Aorta (tissue), 5 donors: ENCODE results near the gene CYFIP1. TPM values are rescaled to one million over a fixed set of nuclear protein-coding genes. Genes with fewer than 3 reads are reported as not detected.

ENCODE experiments used
- ATAC-seq: fragments of 200-7000 bp; cut with Tn5 transposase; one replicate; pipeline ENCODE4 v1.9.1; 2022; ENCODE audit warnings: moderate library complexity; ENCODE audit not compliant: low FRiP score
- DNase-seq, 2 donors: peaks; one replicate each; pipeline ENCODE4 v3.0.0-alpha.2; 2020
- H3K27ac ChIP-seq, 2 donors: one replicate each; pipeline ENCODE4 v1.5.1; 2013; ENCODE audit warnings: low read length in 2 of 2, mild to moderate bottlenecking in 2 of 2, moderate library complexity in 2 of 2, control low read depth in 1 of 2, inconsistent platforms in 1 of 2, low read depth in 1 of 2
- H3K27me3 ChIP-seq, 2 donors: one replicate each; pipeline ENCODE4 v1.6.1; 2013; ENCODE audit warnings: control low read depth in 1 of 2, low read length in 1 of 2, mild to moderate bottlenecking in 1 of 2, moderate library complexity in 1 of 2; ENCODE audit not compliant: insufficient read depth in 2 of 2, control insufficient read depth in 1 of 2
- H3K36me3 ChIP-seq, 2 donors: one replicate each; pipeline ENCODE4 v1.6.1; 2013; ENCODE audit warnings: control low read depth in 1 of 2, low read length in 1 of 2, mild to moderate bottlenecking in 1 of 2; ENCODE audit not compliant: insufficient read depth in 2 of 2, control insufficient read depth in 1 of 2
- H3K4me1 ChIP-seq, 2 donors: one replicate each; pipeline ENCODE4 v1.6.1; 2013; ENCODE audit warnings: low read length in 2 of 2, control low read depth in 1 of 2, mild to moderate bottlenecking in 1 of 2, moderate library complexity in 1 of 2; ENCODE audit not compliant: insufficient read depth in 2 of 2, control insufficient read depth in 1 of 2
- H3K4me3 ChIP-seq, 2 donors: one replicate each; pipeline ENCODE4 v1.5.1; 2013; ENCODE audit warnings: low read length in 2 of 2, control low read depth in 1 of 2, mild to moderate bottlenecking in 1 of 2
- H3K9me3 ChIP-seq: one replicate; pipeline ENCODE4 v1.6.1; 2013; ENCODE audit warnings: mild to moderate bottlenecking, low read length; ENCODE audit not compliant: control insufficient read depth
- WGBS, 2 donors: extraction: QIAGEN DNeasy Blood & Tissue Kit; methylation state at CpG; one replicate each; pipeline ENCODE4 v1.1.7; 2013; 5-methylcytosine and 5-hydroxymethylcytosine counted together
- intact Hi-C, 2 donors: fragments of 100-400 bp; cut with DNase I; formaldehyde crosslinking; loops; one replicate each; pipeline versions ENCODE4 v1.14.2 to v1.15.0; 2022
- polyA plus RNA-seq, 2 donors: library from polyadenylated mRNA; stranded (reverse); fragments of 200-250 nt; gene quantifications; one replicate each; pipeline ENCODE4 v1.2.3, GENCODE V29; 2013
- total RNA-seq, 2 donors: library from RNA; stranded (reverse); fragmentation: NEBNext Ultra II Directional; extraction: Animal tissue kit (Norgen Biotek cat#: 25700); gene quantifications; one replicate each; pipeline ENCODE4 v1.2.1, GENCODE V29; 2021
- donor health status: healthy with polysubstance abuse.
- donor health status: Bipolar disorder and iron deficiency.
- donor health status: DM: no; HTN: no; CAD: no.
- donor health status: DM: no; HTN: no; CAD: no.
- donor health status: DM: yes; HTN: yes; CAD: no.

CYFIP1 gene
- total and polyA plus RNA-seq, 4 donors = 46.5 to 172 (median 104) TPM

DNA sequence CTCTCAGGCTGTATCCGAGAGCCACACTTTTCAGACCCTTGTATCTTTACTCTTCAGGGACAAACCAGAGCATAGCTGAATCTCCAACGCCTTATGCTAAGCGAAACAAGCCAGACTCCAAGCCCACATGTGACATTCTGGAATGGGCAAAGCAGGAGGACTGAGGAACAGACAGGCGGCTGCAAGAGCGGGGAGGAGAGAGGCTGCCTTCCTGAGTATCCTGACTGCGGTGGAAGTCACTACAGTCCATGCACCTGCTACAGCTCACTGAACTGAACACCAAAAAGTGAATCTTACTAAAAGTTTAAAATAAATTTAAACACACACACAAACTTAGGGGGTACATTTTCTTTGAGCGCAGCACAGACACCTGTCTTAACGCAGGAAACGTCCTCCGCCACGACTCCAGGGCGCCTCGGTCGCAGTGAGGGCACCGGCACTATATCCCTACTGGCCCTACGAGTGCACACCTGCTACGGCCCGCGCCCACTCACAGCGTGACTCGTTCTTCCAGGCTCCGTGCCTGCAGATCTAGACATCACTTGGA is 1.4 kb downstream of the CYFIP1 start:
- no peak for DNase-seq
- Histone ChIP-seq H3K27me3 (no peaks in the 10 kb centered on the region), H3K9me3 (no peaks in the 10 kb centered on the region), H3K36me3 (no peaks in the 10 kb centered on the region), H3K4me1 (peaks cover 0 to 2% of the 10 kb centered on the region in 2 donors), H3K4me3 (peak overlapping the region; percentile 94 to 97), H3K27ac (no peak overlapping the region)
- peak; percentile 1 for ATAC-seq
- intact Hi-C loops = loop anchor here in 1 of 2 donors (2.0 to 10.0 kb wide), 3 partner anchors 36 to 140 kb away; partner anchors contain the start of gene NIPA2
- 4% methylated on average over 22 of the region's 22 CpGs for WGBS, 2 donors

DNA sequence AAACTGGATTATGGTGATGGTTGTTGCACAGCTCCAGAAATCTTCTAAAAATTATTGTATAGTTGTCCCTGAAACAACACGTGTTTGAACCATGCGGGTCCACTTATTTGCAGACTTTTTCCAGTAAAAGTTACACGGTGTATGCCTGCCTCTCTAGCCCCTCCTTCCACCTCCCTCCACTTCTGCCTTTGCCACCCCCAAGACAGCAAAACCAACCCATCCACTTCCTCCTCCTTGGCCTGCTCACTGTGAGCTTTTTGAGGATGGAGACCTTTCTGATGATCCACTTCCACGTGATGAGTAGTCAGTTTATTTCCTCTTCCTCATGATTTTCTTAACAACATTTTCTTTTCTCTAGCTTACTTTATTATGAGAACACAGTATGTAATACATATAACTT is 5.4 kb downstream of the CYFIP1 start:
- 61 to 62% methylated on average over 4 of the region's 4 CpGs for WGBS, 2 donors
- H3K9me3 ChIP-seq = no peaks in the 10 kb centered on the region
- intact Hi-C loops = loop anchor here in 1 of 2 donors (5.0 to 10.0 kb wide), 2 partner anchors 32 to 100 kb away; no protein-coding TSS in a partner anchor
- H3K4me3 ChIP-seq = no peak overlapping the region
- ATAC-seq (no peak), DNase-seq (peak in 1 of 2 donors; percentile 3)
- peaks cover 0 to 2% of the 10 kb centered on the region in 2 donors for H3K4me1 ChIP-seq
- H3K27me3 ChIP-seq = no peaks in the 10 kb centered on the region
- H3K27ac ChIP-seq = no peak overlapping the region
- no peaks in the 10 kb centered on the region for H3K36me3 ChIP-seq

DNA sequence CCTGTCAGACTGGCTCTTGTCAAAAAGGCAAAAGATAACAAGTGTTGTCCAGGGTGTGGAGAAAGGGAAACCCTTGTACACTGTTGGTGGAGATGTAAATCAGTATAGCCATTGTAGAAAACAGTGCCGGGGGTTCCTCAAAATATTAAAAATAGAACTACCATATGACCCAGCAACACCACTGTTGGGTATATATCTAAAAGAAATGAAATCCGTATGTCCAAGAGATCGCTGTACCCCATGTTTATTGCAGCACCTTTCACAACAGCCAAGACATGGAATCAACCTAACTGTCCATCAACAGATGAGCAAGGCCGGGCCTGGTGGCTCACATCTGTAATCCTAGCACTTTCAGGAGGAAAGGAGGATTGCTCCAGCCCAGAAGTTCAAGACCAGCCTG is 6.2 kb downstream of the CYFIP1 start:
- ATAC-seq (no peak), DNase-seq (peak in 1 of 2 donors; percentile 11)
- no peaks in the 10 kb centered on the region for H3K36me3 ChIP-seq
- H3K27ac ChIP-seq = no peak overlapping the region
- H3K27me3 ChIP-seq = no peaks in the 10 kb centered on the region
- 70 to 75% methylated on average over 4 of the region's 4 CpGs for whole genome bisulfite sequencing, 2 donors
- peaks cover 1 to 2% of the 10 kb centered on the region in 2 donors for H3K4me1 ChIP-seq
- no peaks in the 10 kb centered on the region for H3K9me3 ChIP-seq
- no peak overlapping the region for H3K4me3 ChIP-seq
- intact Hi-C loops = loop anchor here in 1 of 2 donors (10.0 kb wide), 1 partner anchor 99 kb away; no protein-coding TSS in a partner anchor

DNA sequence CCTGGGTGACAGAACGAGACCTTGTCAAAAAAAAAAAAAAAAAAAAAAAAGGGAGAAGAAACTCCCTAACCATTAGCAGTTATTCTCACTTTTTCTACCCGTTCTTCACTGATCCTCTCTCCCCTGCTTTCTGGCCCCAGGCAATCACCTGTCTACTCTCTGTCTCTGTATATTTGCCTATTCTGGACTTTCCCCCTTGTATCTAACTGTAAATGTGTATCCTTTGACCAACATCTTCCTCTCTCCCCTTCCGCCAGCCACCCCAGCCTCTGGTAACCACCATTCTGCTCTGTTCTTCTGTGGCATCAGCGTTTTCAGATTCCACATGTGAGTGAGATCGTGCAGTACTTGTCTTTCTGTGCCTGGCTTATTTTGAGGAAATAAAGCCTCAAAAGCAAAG is 6.9 kb downstream of the CYFIP1 start:
- Histone ChIP-seq H3K4me1 (peaks cover 0 to 3% of the 10 kb centered on the region in 2 donors), H3K4me3 (no peak overlapping the region), H3K27ac (no peak overlapping the region), H3K36me3 (no peaks in the 10 kb centered on the region), H3K27me3 (no peaks in the 10 kb centered on the region), H3K9me3 (no peaks in the 10 kb centered on the region)
- DNase-seq (peak in 1 of 2 donors; percentile 54), ATAC-seq (no peak)
- intact Hi-C loops = loop anchor here in 1 of 2 donors (10.0 kb wide), 1 partner anchor 98 kb away; no protein-coding TSS in a partner anchor
- 42 to 54% methylated on average over 5 of the region's 5 CpGs for WGBS, 2 donors

DNA sequence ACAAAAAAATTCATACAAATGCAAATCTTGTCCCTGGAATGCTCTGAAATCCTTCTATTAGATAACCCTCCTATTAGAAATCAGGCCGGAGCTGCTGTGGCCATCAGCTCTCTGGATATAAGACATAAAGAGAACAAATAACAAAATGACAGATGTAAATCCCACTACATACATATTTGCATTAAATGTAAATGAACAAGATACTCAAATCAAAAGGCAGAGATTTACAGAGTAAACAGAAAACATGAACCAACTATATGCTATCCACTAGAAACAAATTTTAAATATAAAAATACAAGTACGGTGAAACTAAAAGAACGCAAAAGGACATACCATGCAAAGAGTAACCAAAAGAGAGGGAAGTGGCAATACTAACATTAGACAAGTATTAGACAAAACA is 10.7 kb downstream of the CYFIP1 start:
- no peak overlapping the region for H3K4me3 ChIP-seq
- H3K9me3 ChIP-seq = no peaks in the 10 kb centered on the region
- intact Hi-C loops = no loop called here
- peak in 1 of 2 donors; percentile 20 for DNase-seq
- H3K27me3 ChIP-seq = no peaks in the 10 kb centered on the region
- WGBS, 2 donors = 97 to 98% methylated on average over 3 of the region's 3 CpGs
- H3K27ac ChIP-seq = no peak overlapping the region
- H3K4me1 ChIP-seq = peaks cover under 1 to 3% of the 10 kb centered on the region in 2 donors
- H3K36me3 ChIP-seq = no peaks in the 10 kb centered on the region
- ATAC-seq = no peak

DNA sequence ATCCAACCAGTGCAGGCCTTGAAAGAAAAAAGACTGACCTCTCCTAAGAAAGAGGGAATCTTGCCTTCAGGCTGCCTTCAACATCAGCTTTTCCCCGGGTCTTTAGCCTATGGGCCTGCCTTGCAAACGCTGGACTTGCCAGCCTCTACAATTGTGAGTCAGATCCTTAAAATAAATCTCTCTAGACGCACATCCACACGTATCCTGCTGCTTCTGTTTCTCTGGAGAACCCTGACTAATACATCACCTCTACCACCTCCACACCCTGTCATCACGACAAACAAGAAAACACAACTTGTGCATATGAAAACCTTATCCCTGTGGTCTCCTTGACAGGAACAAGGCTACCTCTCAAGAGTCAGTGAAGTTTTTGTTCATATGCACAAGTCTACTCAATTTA is 11.8 kb downstream of the CYFIP1 start:
- no peak overlapping the region for H3K4me3 ChIP-seq
- WGBS, 2 donors = 2 to 4% methylated on average over 5 of the region's 5 CpGs
- ATAC-seq = peak; percentile 49
- H3K27me3 ChIP-seq = no peaks in the 10 kb centered on the region
- H3K27ac ChIP-seq = peak overlapping the region; percentile 36 to 85
- H3K4me1 ChIP-seq = peaks cover 4 to 5% of the 10 kb centered on the region in 2 donors
- DNase-seq = peak in 1 of 2 donors; percentile 67
- no peaks in the 10 kb centered on the region for H3K9me3 ChIP-seq
- intact Hi-C loops = no loop called here
- H3K36me3 ChIP-seq = no peaks in the 10 kb centered on the region

DNA sequence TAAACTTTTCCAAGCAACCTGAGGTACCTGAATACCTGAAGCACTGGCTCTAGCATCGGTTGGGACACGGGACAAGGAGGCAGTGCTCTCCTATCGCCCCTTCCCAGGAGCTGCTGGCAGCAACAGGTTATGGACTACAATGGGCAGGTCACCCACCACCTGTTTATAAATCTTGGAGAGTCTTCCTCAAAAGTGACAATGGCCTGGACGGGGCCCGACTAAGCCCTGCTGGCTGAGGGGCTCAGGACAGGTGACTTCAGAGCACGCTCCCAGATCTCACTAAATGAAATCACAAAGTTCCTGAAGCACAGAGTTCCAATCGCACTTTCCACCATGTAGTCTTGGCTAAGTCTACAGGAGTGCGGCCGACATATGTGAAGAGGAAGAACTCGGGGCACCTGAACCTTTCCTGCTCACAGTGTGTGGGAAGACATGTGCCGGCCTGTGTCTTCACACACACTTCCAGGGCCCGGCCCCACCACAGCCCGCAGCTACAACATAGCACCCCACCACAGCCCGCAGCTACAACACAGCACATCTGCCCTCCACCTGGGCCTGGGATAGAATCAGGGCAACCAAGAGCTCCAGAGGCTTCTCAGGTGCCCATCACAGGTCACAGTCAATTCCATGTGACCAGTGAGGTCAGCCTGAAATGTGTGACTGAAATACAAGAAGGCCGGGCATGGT is 12.9 kb downstream of the CYFIP1 start:
- peak in 1 of 2 donors; percentile 62 for DNase-seq
- Histone ChIP-seq H3K9me3 (no peaks in the 10 kb centered on the region), H3K27ac (peak overlapping the region in 1 of 2 donors; percentile 69), H3K4me1 (peaks cover 4 to 10% of the 10 kb centered on the region in 2 donors), H3K27me3 (no peaks in the 10 kb centered on the region), H3K4me3 (no peak overlapping the region), H3K36me3 (no peaks in the 10 kb centered on the region)
- WGBS, 2 donors = 94% methylated on average over 15 of the region's 15 CpGs
- intact Hi-C loops = no loop called here
- ATAC-seq = no peak

DNA sequence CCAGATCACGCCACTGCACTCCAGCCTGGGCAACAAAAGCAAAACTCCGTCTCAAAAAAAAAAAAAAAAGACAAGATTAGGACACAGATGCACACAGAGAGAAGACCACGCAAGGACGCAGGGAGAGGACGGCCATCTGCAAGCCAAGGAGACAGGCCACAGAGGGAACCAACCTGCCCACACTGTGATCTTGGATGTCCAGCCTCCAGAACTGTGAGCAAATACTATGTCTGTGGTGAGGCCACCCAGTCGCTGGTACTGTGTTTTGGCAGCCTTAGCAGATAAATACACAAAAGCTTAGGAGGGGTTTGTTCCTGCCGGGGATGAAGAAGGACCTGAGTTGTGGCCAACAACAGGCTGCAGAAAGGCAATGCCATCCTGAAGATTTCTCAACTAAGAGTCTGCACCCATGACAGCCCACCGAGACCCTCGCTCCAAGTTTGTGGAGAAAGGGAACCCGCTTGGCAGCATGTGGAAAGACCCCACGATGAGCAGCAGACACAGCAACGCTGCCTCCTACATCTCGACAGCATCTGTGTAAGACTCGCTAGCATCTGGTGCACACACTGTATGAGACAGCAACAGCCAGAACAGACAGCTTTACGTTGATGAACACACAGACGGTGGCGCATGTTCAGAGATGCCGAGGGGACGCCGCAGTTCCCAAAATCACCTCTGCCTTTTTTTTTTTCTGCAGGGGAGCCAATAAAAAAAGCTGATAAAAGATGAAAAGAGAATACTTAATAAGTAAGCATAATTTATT is 13.7 kb downstream of the CYFIP1 start:
- intact Hi-C loops = no loop called here
- Histone ChIP-seq H3K4me1 (peaks cover 4 to 10% of the 10 kb centered on the region in 2 donors), H3K4me3 (no peak overlapping the region), H3K27me3 (no peaks in the 10 kb centered on the region), H3K36me3 (no peaks in the 10 kb centered on the region), H3K27ac (no peak overlapping the region), H3K9me3 (no peaks in the 10 kb centered on the region)
- WGBS, 2 donors = 63% methylated on average over 20 of the region's 20 CpGs
- DNase-seq = peak in 1 of 2 donors; percentile 37
- ATAC-seq = no peak
